ENCODE measurements around the gene SH3BP2.

Gene SH3BP2

GRCh38 chr4:2830632-2831610 is 38.0 kb downstream of the SH3BP2 start:
- no peak for DNase-seq (ENCODE audit: low spot score)
- no peak overlapping the region for H3K27ac Mint-ChIP-seq
- H3K4me1 Mint-ChIP-seq (ENCODE audit: low read depth) = peaks cover 10% of the 10 kb centered on the region
- no peaks in the 10 kb centered on the region for H3K9me3 Mint-ChIP-seq
- H3K4me3 Mint-ChIP-seq = no peak overlapping the region
- H3K36me3 Mint-ChIP-seq (ENCODE audit: low read depth) = peaks cover 39% of the 10 kb centered on the region
- H3K27me3 Mint-ChIP-seq (ENCODE audit: low read depth) = no peaks in the 10 kb centered on the region

- Mint-ChIP-seq H3K27ac (no peak overlapping the region), H3K4me3 (no peak overlapping the region), H3K27me3 (ENCODE audit: low read depth) (no peaks in the 10 kb centered on the region), H3K4me1 (ENCODE audit: low read depth) (peaks cover 13% of the 10 kb centered on the region), H3K9me3 (no peaks in the 10 kb centered on the region), H3K36me3 (ENCODE audit: low read depth) (peaks cover 35% of the 10 kb centered on the region)
- DNase-seq (ENCODE audit: low spot score) = no peak
Observed at GRCh38 chr4:2831611-2832308, 38.9 kb downstream of the SH3BP2 start.

GRCh38 chr4:2832309-2832980 is 39.6 kb downstream of the SH3BP2 start:
- peaks cover 18% of the 10 kb centered on the region for H3K4me1 Mint-ChIP-seq (ENCODE audit: low read depth)
- H3K27ac Mint-ChIP-seq = no peak overlapping the region

GRCh38 chr4:2832981-2833670 is 40.2 kb downstream of the SH3BP2 start:
- no peaks in the 10 kb centered on the region for H3K9me3 Mint-ChIP-seq
- peak overlapping the region; percentile 45 for H3K27ac Mint-ChIP-seq
- no peak for DNase-seq (ENCODE audit: low spot score)
- H3K36me3 Mint-ChIP-seq (ENCODE audit: low read depth) = peaks cover 33% of the 10 kb centered on the region
- peaks cover 25% of the 10 kb centered on the region for H3K4me1 Mint-ChIP-seq (ENCODE audit: low read depth)
- H3K4me3 Mint-ChIP-seq = no peak overlapping the region
- no peaks in the 10 kb centered on the region for H3K27me3 Mint-ChIP-seq (ENCODE audit: low read depth)

More at GRCh38 chr4:2832309-2832980, 39.6 kb downstream of the SH3BP2 start:
- peaks cover 30% of the 10 kb centered on the region for H3K36me3 Mint-ChIP-seq (ENCODE audit: low read depth)
- no peak overlapping the region for H3K4me3 Mint-ChIP-seq
- DNase-seq (ENCODE audit: low spot score) = no peak
- H3K9me3 Mint-ChIP-seq = no peaks in the 10 kb centered on the region
- H3K27me3 Mint-ChIP-seq (ENCODE audit: low read depth) = no peaks in the 10 kb centered on the region

GRCh38 chr4:2833671-2834000 is 40.8 kb downstream of the SH3BP2 start:
- peaks cover 36% of the 10 kb centered on the region for H3K36me3 Mint-ChIP-seq (ENCODE audit: low read depth)
- no peaks in the 10 kb centered on the region for H3K9me3 Mint-ChIP-seq
- no peaks in the 10 kb centered on the region for H3K27me3 Mint-ChIP-seq (ENCODE audit: low read depth)
- no peak overlapping the region for H3K4me3 Mint-ChIP-seq
- H3K27ac Mint-ChIP-seq = no peak overlapping the region
- peaks cover 30% of the 10 kb centered on the region for H3K4me1 Mint-ChIP-seq (ENCODE audit: low read depth)
- DNase-seq (ENCODE audit: low spot score) = no peak

- Mint-ChIP-seq H3K27me3 (ENCODE audit: low read depth) (no peaks in the 10 kb centered on the region), H3K4me3 (no peak overlapping the region), H3K27ac (peak overlapping the region; percentile 68), H3K9me3 (no peaks in the 10 kb centered on the region), H3K4me1 (ENCODE audit: low read depth) (peaks cover 35% of the 10 kb centered on the region), H3K36me3 (ENCODE audit: low read depth) (peaks cover 34% of the 10 kb centered on the region)
- DNase-seq (ENCODE audit: low spot score) = no peak
Observed at GRCh38 chr4:2834001-2834921, 41.4 kb downstream of the SH3BP2 start.

- Mint-ChIP-seq H3K36me3 (ENCODE audit: low read depth) (peaks cover 36% of the 10 kb centered on the region), H3K4me3 (peak overlapping the region; percentile 24), H3K27me3 (ENCODE audit: low read depth) (no peaks in the 10 kb centered on the region), H3K4me1 (ENCODE audit: low read depth) (peaks cover 39% of the 10 kb centered on the region), H3K27ac (peak overlapping the region; percentile 68), H3K9me3 (peaks cover 6% of the 10 kb centered on the region)
- DNase-seq (ENCODE audit: low spot score) = no peak
Observed at GRCh38 chr4:2835978-2836377, 43.1 kb downstream of the SH3BP2 start.

- peak overlapping the region; percentile 38 for H3K27ac Mint-ChIP-seq
- H3K9me3 Mint-ChIP-seq = peaks cover 9% of the 10 kb centered on the region
- H3K4me1 Mint-ChIP-seq (ENCODE audit: low read depth) = peaks cover 39% of the 10 kb centered on the region
- peaks cover 38% of the 10 kb centered on the region for H3K36me3 Mint-ChIP-seq (ENCODE audit: low read depth)
- no peak for DNase-seq (ENCODE audit: low spot score)
- no peaks in the 10 kb centered on the region for H3K27me3 Mint-ChIP-seq (ENCODE audit: low read depth)
- H3K4me3 Mint-ChIP-seq = peak overlapping the region; percentile 24
Observed at GRCh38 chr4:2836391-2836859, 43.5 kb downstream of the SH3BP2 start.

GRCh38 chr4:2837110-2837903 is 44.4 kb downstream of the SH3BP2 start:
- DNase-seq (ENCODE audit: low spot score) = no peak
- H3K9me3 Mint-ChIP-seq = peaks cover 9% of the 10 kb centered on the region
- peak overlapping the region; percentile 96 for H3K27ac Mint-ChIP-seq
- H3K4me3 Mint-ChIP-seq = peak overlapping the region; percentile 90
- no peaks in the 10 kb centered on the region for H3K27me3 Mint-ChIP-seq (ENCODE audit: low read depth)
- peaks cover 41% of the 10 kb centered on the region for H3K4me1 Mint-ChIP-seq (ENCODE audit: low read depth)
- peaks cover 37% of the 10 kb centered on the region for H3K36me3 Mint-ChIP-seq (ENCODE audit: low read depth)

- Mint-ChIP-seq H3K9me3 (peaks cover 9% of the 10 kb centered on the region), H3K4me3 (peak overlapping the region; percentile 90), H3K27me3 (ENCODE audit: low read depth) (no peaks in the 10 kb centered on the region), H3K36me3 (ENCODE audit: low read depth) (peaks cover 35% of the 10 kb centered on the region), H3K27ac (peak overlapping the region; percentile 96), H3K4me1 (ENCODE audit: low read depth) (peaks cover 46% of the 10 kb centered on the region)
- peak; percentile 61 for DNase-seq (ENCODE audit: low spot score)
Observed at GRCh38 chr4:2837904-2838496, 45.1 kb downstream of the SH3BP2 start.

- Mint-ChIP-seq H3K36me3 (ENCODE audit: low read depth) (peaks cover 30% of the 10 kb centered on the region), H3K27me3 (ENCODE audit: low read depth) (no peaks in the 10 kb centered on the region), H3K27ac (peak overlapping the region; percentile 96), H3K4me1 (ENCODE audit: low read depth) (peaks cover 47% of the 10 kb centered on the region), H3K4me3 (peak overlapping the region; percentile 90), H3K9me3 (peaks cover 9% of the 10 kb centered on the region)
- DNase-seq (ENCODE audit: low spot score) = no peak
Observed at GRCh38 chr4:2839060-2839459, 46.2 kb downstream of the SH3BP2 start.
